GM23338 (cell line): ENCODE results near the gene VTCN1. TPM values are rescaled to one million over a fixed set of nuclear protein-coding genes. Genes with fewer than 3 reads are reported as not detected.

Source experiments
- ATAC-seq: fragments of 200-7000 bp; cut with Tn5 transposase; 3 replicates; pipeline ENCODE4 v1.9.1; 2020
- DNase-seq: peaks from one replicate; pipeline ENCODE4 v3.0.0-alpha.2; 2015; ENCODE audit warnings: low spot score
- H2AFZ ChIP-seq: fragments of 200-600 bp; sonication (generic); 2 replicates; pipeline ENCODE4 v1.8.0; 2016; ENCODE audit warnings: antibody characterized with exemption, mild to moderate bottlenecking, moderate library complexity
- H3F3A ChIP-seq: fragments of 200-600 bp; sonication (generic); replicated peaks from 2 replicates; pipeline ENCODE4 v1.8.0; 2017; ENCODE audit warnings: antibody characterized with exemption, mixed run types, low read depth
- H3K27ac ChIP-seq: fragments of 200-600 bp; sonication (generic); 2 replicates; pipeline ENCODE4 v1.6.1; 2016; ENCODE audit warnings: low read depth
- H3K27me3 ChIP-seq: fragments of 200-600 bp; sonication (generic); 2 replicates; pipeline ENCODE4 v1.8.0; 2016; ENCODE audit warnings: mild to moderate bottlenecking, mixed run types, moderate library complexity; ENCODE audit not compliant: insufficient read depth
- H3K36me3 ChIP-seq: fragments of 200-600 bp; sonication (generic); 2 replicates; pipeline ENCODE4 v1.8.0; 2016; ENCODE audit warnings: mild to moderate bottlenecking; ENCODE audit not compliant: insufficient read depth
- H3K4me1 ChIP-seq: fragments of 200-600 bp; sonication (generic); 2 replicates; pipeline ENCODE4 v1.8.0; 2016; ENCODE audit warnings: mild to moderate bottlenecking, moderate library complexity; ENCODE audit not compliant: insufficient read depth
- H3K4me2 ChIP-seq: fragments of 200-600 bp; sonication (generic); 2 replicates; pipeline ENCODE4 v1.7.1; 2017; ENCODE audit warnings: mixed run types
- H3K4me3 ChIP-seq: fragments of 200-600 bp; sonication (generic); 2 replicates; pipeline ENCODE4 v1.6.1; 2016; ENCODE audit warnings: mixed run types
- H3K79me2 ChIP-seq: fragments of 200-600 bp; sonication (generic); replicated peaks from 2 replicates; pipeline ENCODE4 v1.8.0; 2017; ENCODE audit warnings: mild to moderate bottlenecking; ENCODE audit not compliant: insufficient read depth
- H3K9me2 ChIP-seq: fragments of 200-600 bp; sonication (generic); 2 replicates; pipeline ENCODE4 v1.8.0; 2017; ENCODE audit not compliant: insufficient read depth
- H4K20me1 ChIP-seq: fragments of 200-600 bp; sonication (generic); replicated peaks from 2 replicates; pipeline ENCODE4 v1.8.0; 2017; ENCODE audit warnings: mild to moderate bottlenecking; ENCODE audit not compliant: insufficient read depth
- H3K27ac Mint-ChIP-seq: 2 replicates; pipeline ENCODE4 v1.8.0; 2020; ENCODE audit warnings: inconsistent platforms, mild to moderate bottlenecking, moderate library complexity, mixed read lengths
- H3K27me3 Mint-ChIP-seq: 3 replicates; pipeline ENCODE4 v1.8.0; 2022; ENCODE audit warnings: low read depth, mild to moderate bottlenecking, moderate library complexity, mixed read lengths, inconsistent platforms; ENCODE audit not compliant: insufficient read depth, poor library complexity
- H3K36me3 Mint-ChIP-seq: 3 replicates; pipeline ENCODE4 v1.8.0; 2021; ENCODE audit warnings: low read depth, mild to moderate bottlenecking, inconsistent platforms, moderate library complexity, mixed read lengths
- H3K4me1 Mint-ChIP-seq: 3 replicates; pipeline ENCODE4 v1.8.0; 2020; ENCODE audit warnings: mild to moderate bottlenecking, inconsistent platforms, mixed read lengths
- H3K4me3 Mint-ChIP-seq: 3 replicates; pipeline ENCODE4 v1.8.0; 2021; ENCODE audit warnings: moderate library complexity, mild to moderate bottlenecking, inconsistent platforms, mixed read lengths
- H3K9me3 Mint-ChIP-seq: 3 replicates; pipeline ENCODE4 v1.8.0; 2020; ENCODE audit warnings: moderate library complexity, mild to moderate bottlenecking, inconsistent platforms, mixed read lengths
- CREB1 ChIP-seq: fragments of 250-450 bp; sonication (Bioruptor Pico); IDR thresholded peaks from 2 replicates; pipeline ENCODE4 v1.5.0; 2020; ENCODE audit warnings: low read depth, mild to moderate bottlenecking, moderate library complexity
- NANOG ChIP-seq: IDR thresholded peaks from 2 replicates; pipeline ENCODE4 v1.6.1; 2016; ENCODE audit warnings: antibody characterized with exemption, borderline replicate concordance
- POLR2AphosphoS5 ChIP-seq: IDR thresholded peaks from 2 replicates; pipeline ENCODE4 v1.6.1; 2016; ENCODE audit warnings: antibody characterized with exemption, low read depth
- ZNF114 ChIP-seq: fragments of 250-450 bp; sonication (Bioruptor Pico); IDR thresholded peaks from 2 replicates; pipeline ENCODE4 v1.5.0; 2020; ENCODE audit warnings: mild to moderate bottlenecking, moderate library complexity
- polyA plus RNA-seq: library from polyadenylated mRNA; unstranded; fragments of >200 nt; fragmentation: Nextera tagmentation; extraction: Ambion mirVana; gene quantifications from 2 replicates; pipeline ENCODE4 v1.2.1, GENCODE V29; 2016
- total RNA-seq: library from RNA; depleted of rRNA; stranded (reverse); fragments of >200 nt; shearing (Covaris generic); gene quantifications from 2 replicates; pipeline ENCODE4 v1.2.3, GENCODE V29; 2014
- TF ChIP-seq, protein P1 (sequence below), 2 experiments: fragments of 200-600 bp in 1 of 2; sonication (generic) in 1 of 2; conservative IDR thresholded peaks; 2 replicates each; pipeline versions ENCODE4 v1.5.1 to v1.6.1; 2016 to 2017; ENCODE audit warnings: antibody characterized with exemption in 2 of 2, low read depth in 2 of 2, mild to moderate bottlenecking in 2 of 2, moderate library complexity in 1 of 2
- TF ChIP-seq, protein P2 (sequence below): IDR thresholded peaks from 2 replicates; pipeline ENCODE4 v1.6.1; 2016; ENCODE audit warnings: antibody characterized with exemption
- TF ChIP-seq, protein P3 (sequence below): IDR thresholded peaks from one replicate; pipeline ENCODE4 v1.6.1; 2018; ENCODE audit warnings: antibody characterized with exemption; ENCODE audit not compliant: unreplicated experiment

VTCN1 gene
- total and polyA plus RNA-seq, 2 experiments from 2014 or later, result not detected

DNA sequence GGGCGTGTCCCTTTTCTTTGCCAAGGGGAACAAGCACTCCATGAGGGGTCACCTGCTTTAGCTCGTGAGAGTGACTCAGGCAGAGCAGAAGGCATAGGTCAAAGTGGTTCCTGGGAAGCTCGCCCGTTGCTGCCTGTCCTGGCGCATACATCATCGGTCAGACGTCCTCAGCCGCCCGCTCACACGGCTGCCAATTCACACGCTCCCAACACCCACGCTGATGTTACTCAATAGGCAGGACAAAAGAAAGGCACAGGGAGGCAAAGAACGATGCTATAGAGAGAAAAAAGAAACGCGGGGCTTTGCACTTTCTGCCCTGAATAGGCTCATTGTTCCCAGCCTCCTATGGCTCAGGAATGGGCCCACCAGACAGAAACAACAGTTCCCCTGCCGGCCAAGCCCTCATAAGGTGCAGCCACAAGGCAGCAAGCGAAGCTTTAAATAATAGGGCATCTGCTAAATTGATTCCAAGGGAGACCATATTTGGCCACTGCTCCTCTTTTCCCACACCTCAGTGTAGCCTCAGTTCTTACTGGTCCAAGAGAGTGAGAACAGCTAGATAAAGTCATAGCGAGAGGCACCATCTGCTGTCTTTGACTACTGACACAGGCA lies 38.7 kb downstream of the VTCN1 start:
- H2AFZ ChIP-seq, result peak overlapping the region; percentile 74
- H3F3A ChIP-seq, result no peaks in the 10 kb centered on the region
- no peak overlapping the region for H3K4me3 ChIP-seq
- TF ChIP-seq, protein P1, sequence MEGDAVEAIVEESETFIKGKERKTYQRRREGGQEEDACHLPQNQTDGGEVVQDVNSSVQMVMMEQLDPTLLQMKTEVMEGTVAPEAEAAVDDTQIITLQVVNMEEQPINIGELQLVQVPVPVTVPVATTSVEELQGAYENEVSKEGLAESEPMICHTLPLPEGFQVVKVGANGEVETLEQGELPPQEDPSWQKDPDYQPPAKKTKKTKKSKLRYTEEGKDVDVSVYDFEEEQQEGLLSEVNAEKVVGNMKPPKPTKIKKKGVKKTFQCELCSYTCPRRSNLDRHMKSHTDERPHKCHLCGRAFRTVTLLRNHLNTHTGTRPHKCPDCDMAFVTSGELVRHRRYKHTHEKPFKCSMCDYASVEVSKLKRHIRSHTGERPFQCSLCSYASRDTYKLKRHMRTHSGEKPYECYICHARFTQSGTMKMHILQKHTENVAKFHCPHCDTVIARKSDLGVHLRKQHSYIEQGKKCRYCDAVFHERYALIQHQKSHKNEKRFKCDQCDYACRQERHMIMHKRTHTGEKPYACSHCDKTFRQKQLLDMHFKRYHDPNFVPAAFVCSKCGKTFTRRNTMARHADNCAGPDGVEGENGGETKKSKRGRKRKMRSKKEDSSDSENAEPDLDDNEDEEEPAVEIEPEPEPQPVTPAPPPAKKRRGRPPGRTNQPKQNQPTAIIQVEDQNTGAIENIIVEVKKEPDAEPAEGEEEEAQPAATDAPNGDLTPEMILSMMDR (conservative IDR thresholded peaks at IDR 0.05; ENCODE audit: low read depth in 2 of 2), result no peak
- TF ChIP-seq ZNF114 (no peak), POLR2AphosphoS5 (no peak), CREB1 (CRISPR knock-in tag) (no peak), NANOG (no peak)
- TF ChIP-seq, protein P2, sequence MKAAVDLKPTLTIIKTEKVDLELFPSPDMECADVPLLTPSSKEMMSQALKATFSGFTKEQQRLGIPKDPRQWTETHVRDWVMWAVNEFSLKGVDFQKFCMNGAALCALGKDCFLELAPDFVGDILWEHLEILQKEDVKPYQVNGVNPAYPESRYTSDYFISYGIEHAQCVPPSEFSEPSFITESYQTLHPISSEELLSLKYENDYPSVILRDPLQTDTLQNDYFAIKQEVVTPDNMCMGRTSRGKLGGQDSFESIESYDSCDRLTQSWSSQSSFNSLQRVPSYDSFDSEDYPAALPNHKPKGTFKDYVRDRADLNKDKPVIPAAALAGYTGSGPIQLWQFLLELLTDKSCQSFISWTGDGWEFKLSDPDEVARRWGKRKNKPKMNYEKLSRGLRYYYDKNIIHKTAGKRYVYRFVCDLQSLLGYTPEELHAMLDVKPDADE, result no peak
- TF ChIP-seq, protein P3, sequence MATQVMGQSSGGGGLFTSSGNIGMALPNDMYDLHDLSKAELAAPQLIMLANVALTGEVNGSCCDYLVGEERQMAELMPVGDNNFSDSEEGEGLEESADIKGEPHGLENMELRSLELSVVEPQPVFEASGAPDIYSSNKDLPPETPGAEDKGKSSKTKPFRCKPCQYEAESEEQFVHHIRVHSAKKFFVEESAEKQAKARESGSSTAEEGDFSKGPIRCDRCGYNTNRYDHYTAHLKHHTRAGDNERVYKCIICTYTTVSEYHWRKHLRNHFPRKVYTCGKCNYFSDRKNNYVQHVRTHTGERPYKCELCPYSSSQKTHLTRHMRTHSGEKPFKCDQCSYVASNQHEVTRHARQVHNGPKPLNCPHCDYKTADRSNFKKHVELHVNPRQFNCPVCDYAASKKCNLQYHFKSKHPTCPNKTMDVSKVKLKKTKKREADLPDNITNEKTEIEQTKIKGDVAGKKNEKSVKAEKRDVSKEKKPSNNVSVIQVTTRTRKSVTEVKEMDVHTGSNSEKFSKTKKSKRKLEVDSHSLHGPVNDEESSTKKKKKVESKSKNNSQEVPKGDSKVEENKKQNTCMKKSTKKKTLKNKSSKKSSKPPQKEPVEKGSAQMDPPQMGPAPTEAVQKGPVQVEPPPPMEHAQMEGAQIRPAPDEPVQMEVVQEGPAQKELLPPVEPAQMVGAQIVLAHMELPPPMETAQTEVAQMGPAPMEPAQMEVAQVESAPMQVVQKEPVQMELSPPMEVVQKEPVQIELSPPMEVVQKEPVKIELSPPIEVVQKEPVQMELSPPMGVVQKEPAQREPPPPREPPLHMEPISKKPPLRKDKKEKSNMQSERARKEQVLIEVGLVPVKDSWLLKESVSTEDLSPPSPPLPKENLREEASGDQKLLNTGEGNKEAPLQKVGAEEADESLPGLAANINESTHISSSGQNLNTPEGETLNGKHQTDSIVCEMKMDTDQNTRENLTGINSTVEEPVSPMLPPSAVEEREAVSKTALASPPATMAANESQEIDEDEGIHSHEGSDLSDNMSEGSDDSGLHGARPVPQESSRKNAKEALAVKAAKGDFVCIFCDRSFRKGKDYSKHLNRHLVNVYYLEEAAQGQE, result no peak
- H3K4me2 ChIP-seq, result no peak overlapping the region
- no peaks in the 10 kb centered on the region for H4K20me1 ChIP-seq
- H3K36me3 ChIP-seq, result no peaks in the 10 kb centered on the region
- H3K9me2 ChIP-seq, result 0 out of 2 replicates have a peak, but pooled peaks cover 4% of the 10 kb centered on the region
- H3K4me1 ChIP-seq, result peaks cover 8% of the 10 kb centered on the region
- Mint-ChIP-seq H3K9me3 (no peaks in the 10 kb centered on the region), H3K27me3 (peaks cover 2% of the 10 kb centered on the region), H3K36me3 (no peaks in the 10 kb centered on the region), H3K4me1 (peaks cover 25% of the 10 kb centered on the region), H3K27ac (no peak overlapping the region), H3K4me3 (no peak overlapping the region)
- H3K27me3 ChIP-seq, result no peaks in the 10 kb centered on the region
- ATAC-seq (peak; percentile 84), DNase-seq (peak; percentile 27)
- H3K27ac ChIP-seq, result no peak overlapping the region
- H3K79me2 ChIP-seq, result no peaks in the 10 kb centered on the region
